NCI-H2171 (cell line): ENCODE data around the gene USH1G.
A peak's percentile ranks its signal among the peaks of the same experiment; 100 is the strongest.
"Not testable (repeated sequence)": the region's sequence is repeated elsewhere in the genome, so short reads cannot be mapped to it uniquely, and the experiment has no call there.

ENCODE experiments used
- DNase-seq: peaks from one replicate; lab custom pipeline; 2025; lab: John Stamatoyannopoulos, UW

Gene USH1G

GRCh38 chr17:74922694-74923537 lies at the start of gene USH1G:
Gene USH1G, minus strand, starts transcription at chr17:74923255. Its CDS starts 182 bp downstream, at chr17:74923073.
- DNase-seq, result no peak

GRCh38 chr17:74972107-74972972 lies 49.3 kb upstream of the USH1G start, which contains the start of gene HID1:
Gene HID1, minus strand, starts transcription at chr17:74972759. Its CDS starts 103 bp downstream, at chr17:74972656.
- DNase-seq, result peak; percentile 78

GRCh38 chr17:74971842-74972106 lies 48.7 kb upstream of the USH1G start:
- no peak for DNase-seq

- DNase-seq, result no peak
Observed at GRCh38 chr17:74971069-74971841, 48.2 kb upstream of the USH1G start.

- no peak for DNase-seq
Observed at GRCh38 chr17:74970395-74970794, 47.3 kb upstream of the USH1G start.

GRCh38 chr17:74969501-74969900 lies 46.4 kb upstream of the USH1G start:
- DNase-seq, result not testable (repeated sequence)

GRCh38 chr17:74968361-74968780 lies 45.3 kb upstream of the USH1G start:
- no peak for DNase-seq

GRCh38 chr17:74964988-74965622 lies 42.0 kb upstream of the USH1G start:
- no peak for DNase-seq

- DNase-seq, result no peak
Observed at GRCh38 chr17:74964246-74964761, 41.2 kb upstream of the USH1G start.

GRCh38 chr17:74963656-74964055 lies 40.6 kb upstream of the USH1G start:
- no peak for DNase-seq

- no peak for DNase-seq
Observed at GRCh38 chr17:74962622-74963394, 39.8 kb upstream of the USH1G start.

- DNase-seq, result peak; percentile 81
Observed at GRCh38 chr17:74961657-74962350, 38.7 kb upstream of the USH1G start.

- peak; percentile 62 for DNase-seq
Observed at GRCh38 chr17:74960570-74961342, 37.7 kb upstream of the USH1G start.

- no peak for DNase-seq
Observed at GRCh38 chr17:74959826-74960515, 36.9 kb upstream of the USH1G start.

- peak; percentile 41 for DNase-seq
Observed at GRCh38 chr17:74957935-74958740, 35.1 kb upstream of the USH1G start.

- DNase-seq, result no peak
Observed at GRCh38 chr17:74956093-74956492, 33.0 kb upstream of the USH1G start.

- no peak for DNase-seq
Observed at GRCh38 chr17:74954665-74955421, 31.8 kb upstream of the USH1G start.
